Activated T-helper 2 cell treated with anti-CD3 and anti-CD28 coated beads, Interferon-gamma antibody, Interleukin-2, Interleukin-4, amounts not matched to agents 10 μg/mL and 5 μg/mL and 100 μg/mL, durations not matched to agents 14 hours and 24 hours and 36 hours (primary cell): ENCODE results near the gene ESR1. TPM values are rescaled to one million over a fixed set of nuclear protein-coding genes. Genes with fewer than 3 reads are reported as not detected.
"Not testable (repeated sequence)": the region's sequence is repeated elsewhere in the genome, so short reads cannot be mapped to it uniquely, and the experiment has no call there.

Experiments used
- DNase-seq: peaks from one replicate; pipeline ENCODE4 v3.0.0; 2021; ENCODE audit warnings: low spot score
- H3K27ac Mint-ChIP-seq: one replicate; pipeline ENCODE4 v1.8.0; 2021; ENCODE audit warnings: mixed read lengths
- H3K27me3 Mint-ChIP-seq: one replicate; pipeline ENCODE4 v1.8.0; 2021; ENCODE audit warnings: low read depth, mixed read lengths
- H3K36me3 Mint-ChIP-seq: one replicate; pipeline ENCODE4 v1.8.0; 2021; ENCODE audit warnings: low read depth, mixed read lengths
- H3K4me1 Mint-ChIP-seq: one replicate; pipeline ENCODE4 v1.8.0; 2021; ENCODE audit warnings: low read depth, mixed read lengths
- H3K4me3 Mint-ChIP-seq: one replicate; pipeline ENCODE4 v1.8.0; 2021; ENCODE audit warnings: low read depth, mild to moderate bottlenecking, moderate library complexity, mixed read lengths
- H3K9me3 Mint-ChIP-seq: one replicate; pipeline ENCODE4 v1.8.0; 2021; ENCODE audit warnings: mixed read lengths
- intact Hi-C: fragments of 100-400 bp; cut with micrococcal nuclease; formaldehyde crosslinking; loops from one replicate; pipeline ENCODE4 v1.15.1; 2023
- total RNA-seq: library from RNA; stranded (reverse); gene quantifications from 2 replicates; pipeline ENCODE4 v1.2.3, GENCODE V29; 2022

ESR1 gene
- total RNA-seq, 1 donor from 2014 or later: not detected

DNA sequence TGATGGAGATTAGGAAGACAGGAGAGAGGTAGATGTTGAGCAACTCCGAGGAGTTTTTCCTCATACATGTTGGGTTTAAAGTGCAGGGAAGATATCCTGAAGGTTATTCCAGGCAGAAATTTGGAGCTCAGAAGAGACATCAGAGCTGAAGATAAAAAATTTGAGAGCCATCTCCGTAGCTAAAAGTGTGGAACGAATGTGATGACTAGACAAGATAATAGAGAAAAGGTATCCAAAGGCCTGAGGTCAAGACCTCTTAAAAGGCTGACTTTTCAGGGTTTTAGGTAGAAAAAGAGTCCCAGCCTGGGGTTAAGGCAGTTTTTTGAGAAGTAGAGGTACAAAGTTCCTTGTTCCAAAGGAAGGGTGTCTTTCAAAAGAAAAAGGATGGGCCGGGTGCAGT, 214.8 kb downstream of the ESR1 start:
- Mint-ChIP-seq H3K4me1 (peaks cover 2% of the 10 kb centered on the region), H3K27me3 (no peaks in the 10 kb centered on the region), H3K9me3 (no peaks in the 10 kb centered on the region), H3K4me3 (no peak overlapping the region), H3K27ac (no peak overlapping the region), H3K36me3 (no peaks in the 10 kb centered on the region)
- intact Hi-C loops: no loop called here
- no peak for DNase-seq

DNA sequence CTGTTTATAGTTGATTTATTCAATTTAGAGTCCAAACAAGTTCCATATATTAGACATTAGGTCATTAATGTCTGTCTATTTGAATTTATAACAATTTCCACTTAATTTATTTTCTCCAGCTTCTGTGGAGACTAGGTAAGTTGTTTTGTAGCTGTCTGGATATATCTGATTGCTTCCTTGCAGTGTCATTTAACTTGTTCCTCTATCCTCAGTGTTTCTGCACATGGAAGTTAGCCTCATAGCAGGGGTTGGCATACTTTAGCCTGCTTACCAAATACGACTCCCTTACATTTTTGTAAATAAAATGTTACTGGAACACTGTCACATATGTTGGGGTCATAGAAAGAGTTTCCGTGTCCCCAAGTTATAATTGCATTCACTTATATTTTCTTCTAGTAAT, 216.1 kb downstream of the ESR1 start:
- no peaks in the 10 kb centered on the region for H3K27me3 Mint-ChIP-seq
- no peaks in the 10 kb centered on the region for H3K36me3 Mint-ChIP-seq
- intact Hi-C loops: no loop called here
- H3K27ac Mint-ChIP-seq: no peak overlapping the region
- H3K9me3 Mint-ChIP-seq: no peaks in the 10 kb centered on the region
- no peak for DNase-seq
- H3K4me3 Mint-ChIP-seq: no peak overlapping the region
- H3K4me1 Mint-ChIP-seq: peaks cover 2% of the 10 kb centered on the region

DNA sequence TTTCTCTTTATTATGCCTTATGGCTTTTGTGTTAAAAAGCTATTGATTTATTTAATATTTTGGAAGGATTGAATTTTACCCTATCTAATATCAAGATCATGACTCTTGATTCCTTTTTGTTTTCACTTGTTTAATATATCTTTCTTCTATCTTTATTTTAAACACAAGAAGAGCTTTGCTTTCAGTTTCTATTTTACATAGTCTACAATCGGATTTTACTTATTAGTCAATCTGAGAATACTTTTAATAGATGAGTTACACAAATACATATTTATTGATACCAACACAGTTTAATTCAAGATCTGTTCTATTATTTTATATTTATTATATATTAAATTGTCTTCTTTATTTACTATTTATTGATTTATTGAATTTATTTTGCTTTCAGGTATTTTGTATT, 218.8 kb downstream of the ESR1 start:
- no peak overlapping the region for H3K27ac Mint-ChIP-seq
- no peak for DNase-seq
- H3K4me3 Mint-ChIP-seq: no peak overlapping the region

GRCh38 chr6:152026744-152027143, 219.3 kb downstream of the ESR1 start:
- intact Hi-C loops, H3K36me3 Mint-ChIP-seq, H3K4me3 Mint-ChIP-seq, H3K27ac Mint-ChIP-seq, H3K27me3 Mint-ChIP-seq, DNase-seq, H3K4me1 Mint-ChIP-seq, H3K9me3 Mint-ChIP-seq: not testable (repeated sequence)

More for the DNA sequence above, 218.8 kb downstream of the ESR1 start:
- no peaks in the 10 kb centered on the region for H3K36me3 Mint-ChIP-seq
- H3K9me3 Mint-ChIP-seq: no peaks in the 10 kb centered on the region
- peaks cover 2% of the 10 kb centered on the region for H3K4me1 Mint-ChIP-seq
- H3K27me3 Mint-ChIP-seq: no peaks in the 10 kb centered on the region
- intact Hi-C loops: no loop called here

- H3K9me3 Mint-ChIP-seq, H3K36me3 Mint-ChIP-seq, intact Hi-C loops, DNase-seq, H3K4me1 Mint-ChIP-seq, H3K4me3 Mint-ChIP-seq, H3K27me3 Mint-ChIP-seq, H3K27ac Mint-ChIP-seq: not testable (repeated sequence)
These were observed 226.3 kb downstream of the ESR1 start for GRCh38 chr6:152033765-152034164.

- Mint-ChIP-seq H3K27me3 (no peaks in the 10 kb centered on the region), H3K4me1 (no peaks in the 10 kb centered on the region), H3K27ac (no peak overlapping the region), H3K36me3 (no peaks in the 10 kb centered on the region), H3K4me3 (no peak overlapping the region), H3K9me3 (peaks cover 8% of the 10 kb centered on the region)
- intact Hi-C loops: no loop called here
- no peak for DNase-seq
These were observed 227.1 kb downstream of the ESR1 start for GRCh38 chr6:152034631-152035030.

DNA sequence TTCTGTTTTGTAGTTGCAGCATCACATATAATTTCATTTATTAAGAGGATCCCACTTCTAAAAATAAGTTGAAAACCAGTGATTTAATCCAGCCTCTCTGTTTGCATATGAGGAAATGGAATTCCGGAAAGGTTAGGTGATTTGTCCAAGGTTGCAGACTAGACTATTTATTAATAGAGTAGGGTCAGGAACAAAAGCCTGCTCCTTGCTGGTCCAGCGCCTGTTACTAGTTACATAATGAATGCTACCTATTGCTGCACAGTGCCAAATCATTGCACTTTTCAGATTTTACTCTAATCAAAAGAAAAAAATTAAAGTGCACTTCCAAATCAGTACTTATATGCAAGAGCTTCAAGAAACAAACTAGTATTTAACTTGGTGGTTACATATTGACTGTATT, 238.6 kb downstream of the ESR1 start:
- Mint-ChIP-seq H3K36me3 (no peaks in the 10 kb centered on the region), H3K27ac (no peak overlapping the region), H3K4me1 (no peaks in the 10 kb centered on the region), H3K27me3 (no peaks in the 10 kb centered on the region), H3K9me3 (no peaks in the 10 kb centered on the region), H3K4me3 (no peak overlapping the region)
- intact Hi-C loops: no loop called here
- no peak for DNase-seq

DNA sequence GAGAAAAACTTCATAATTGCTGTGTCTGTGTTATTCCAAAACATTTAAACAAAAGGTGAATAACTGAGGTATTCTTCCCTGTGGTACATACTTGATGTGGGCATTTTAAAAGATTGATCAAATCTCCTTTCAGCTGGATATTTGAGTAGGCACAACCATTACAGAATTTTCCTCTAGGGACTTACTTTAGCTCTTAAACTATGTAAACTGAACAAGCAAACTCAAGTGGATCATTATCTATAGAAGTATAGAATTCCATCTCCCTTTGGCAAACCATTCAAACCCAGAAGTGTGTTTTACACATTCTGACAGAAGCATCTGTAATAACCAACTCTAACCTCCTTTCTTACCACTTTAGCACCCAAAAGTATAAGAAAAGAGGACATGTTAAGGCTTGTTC, 241.4 kb downstream of the ESR1 start:
- H3K4me1 Mint-ChIP-seq: no peaks in the 10 kb centered on the region
- no peaks in the 10 kb centered on the region for H3K9me3 Mint-ChIP-seq
- no peaks in the 10 kb centered on the region for H3K36me3 Mint-ChIP-seq
- no peak for DNase-seq
- no peak overlapping the region for H3K4me3 Mint-ChIP-seq
- intact Hi-C loops: no loop called here
- H3K27me3 Mint-ChIP-seq: no peaks in the 10 kb centered on the region
- H3K27ac Mint-ChIP-seq: no peak overlapping the region

DNA sequence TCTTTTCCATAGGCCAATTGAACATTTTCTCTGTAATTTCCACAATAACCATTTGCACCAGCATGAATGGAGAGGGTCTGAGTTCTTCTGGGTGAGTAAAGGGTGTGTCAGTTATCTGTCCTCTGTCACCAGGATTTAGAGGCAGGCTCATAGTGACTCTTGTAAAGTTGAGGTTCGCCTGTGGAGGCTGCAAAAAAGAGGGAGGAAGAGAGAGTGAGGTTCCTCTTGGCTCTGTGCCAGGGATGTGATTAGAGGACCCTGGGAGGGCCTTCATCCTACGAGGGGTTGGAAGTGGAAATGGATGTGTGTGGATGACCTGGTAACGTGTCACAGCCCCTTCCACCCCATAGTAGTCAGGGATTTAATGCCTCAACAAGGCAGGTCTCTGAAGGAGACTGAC, 242.0 kb downstream of the ESR1 start:
- Mint-ChIP-seq H3K27me3 (no peaks in the 10 kb centered on the region), H3K4me3 (no peak overlapping the region), H3K4me1 (no peaks in the 10 kb centered on the region), H3K9me3 (no peaks in the 10 kb centered on the region), H3K36me3 (no peaks in the 10 kb centered on the region), H3K27ac (no peak overlapping the region)
- intact Hi-C loops: no loop called here
- no peak for DNase-seq

GRCh38 chr6:152050451-152051195, 243.1 kb downstream of the ESR1 start:
- Mint-ChIP-seq H3K4me1 (no peaks in the 10 kb centered on the region), H3K9me3 (no peaks in the 10 kb centered on the region), H3K27me3 (no peaks in the 10 kb centered on the region), H3K36me3 (no peaks in the 10 kb centered on the region), H3K27ac (no peak overlapping the region), H3K4me3 (no peak overlapping the region)
- no peak for DNase-seq
- intact Hi-C loops: no loop called here

GRCh38 chr6:152052061-152052460, 244.6 kb downstream of the ESR1 start:
- Mint-ChIP-seq H3K27ac (no peak overlapping the region), H3K4me3 (no peak overlapping the region), H3K27me3 (no peaks in the 10 kb centered on the region), H3K9me3 (no peaks in the 10 kb centered on the region), H3K36me3 (no peaks in the 10 kb centered on the region), H3K4me1 (no peaks in the 10 kb centered on the region)
- no peak for DNase-seq
- intact Hi-C loops: no loop called here

DNA sequence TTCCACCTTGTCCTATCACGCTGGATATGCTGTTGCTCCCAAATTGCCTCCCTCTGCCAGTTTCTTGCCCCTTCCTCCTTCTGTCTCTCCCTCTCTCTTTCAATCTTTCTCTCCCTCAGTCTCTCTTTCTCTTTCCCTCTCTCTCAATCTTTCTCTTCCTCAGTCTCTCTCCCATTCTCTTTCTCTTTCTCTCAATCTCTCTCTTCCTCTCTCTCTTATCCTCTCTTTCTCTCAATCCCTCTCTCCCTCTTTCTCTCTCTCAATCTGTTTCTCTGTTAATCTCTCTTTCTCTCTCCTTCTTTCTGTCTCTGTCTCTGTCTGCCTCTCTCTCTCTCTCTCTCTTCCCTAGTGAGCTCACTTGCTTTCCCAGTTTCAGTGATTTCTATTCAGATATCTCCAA, 245.8 kb downstream of the ESR1 start:
- H3K36me3 Mint-ChIP-seq: no peaks in the 10 kb centered on the region
- no peaks in the 10 kb centered on the region for H3K27me3 Mint-ChIP-seq
- H3K27ac Mint-ChIP-seq: no peak overlapping the region
- no peaks in the 10 kb centered on the region for H3K9me3 Mint-ChIP-seq
- H3K4me3 Mint-ChIP-seq: no peak overlapping the region
- no peak for DNase-seq
- H3K4me1 Mint-ChIP-seq: no peaks in the 10 kb centered on the region
- intact Hi-C loops: no loop called here

DNA sequence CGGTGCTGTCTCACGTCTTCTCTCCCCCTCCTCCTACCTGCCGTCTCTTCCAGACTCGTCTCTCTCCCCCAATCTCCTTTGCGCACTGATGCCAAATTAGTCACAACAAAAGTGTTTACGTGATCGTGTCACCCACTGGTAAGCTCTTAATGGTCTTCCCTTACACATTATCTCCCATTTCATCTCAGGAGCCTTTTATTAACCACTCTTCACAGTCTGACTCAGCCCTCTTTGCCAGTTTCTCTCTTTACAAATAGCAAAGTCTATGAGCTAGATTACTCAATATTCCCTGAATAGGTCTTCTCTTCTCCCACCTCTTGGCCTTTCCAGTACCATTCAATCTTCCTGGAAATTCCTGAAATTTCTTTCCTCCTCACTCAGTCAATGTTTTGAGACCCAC, 247.0 kb downstream of the ESR1 start:
- H3K36me3 Mint-ChIP-seq: no peaks in the 10 kb centered on the region
- intact Hi-C loops: no loop called here
- no peaks in the 10 kb centered on the region for H3K4me1 Mint-ChIP-seq
- H3K27ac Mint-ChIP-seq: no peak overlapping the region
- no peak for DNase-seq
- H3K27me3 Mint-ChIP-seq: no peaks in the 10 kb centered on the region
- no peaks in the 10 kb centered on the region for H3K9me3 Mint-ChIP-seq
- H3K4me3 Mint-ChIP-seq: no peak overlapping the region

- no peak for DNase-seq
- Mint-ChIP-seq H3K27me3 (peaks cover 6% of the 10 kb centered on the region), H3K4me3 (no peak overlapping the region), H3K9me3 (no peaks in the 10 kb centered on the region), H3K27ac (no peak overlapping the region), H3K4me1 (no peaks in the 10 kb centered on the region), H3K36me3 (no peaks in the 10 kb centered on the region)
- intact Hi-C loops: no loop called here
These were observed 248.0 kb downstream of the ESR1 start for GRCh38 chr6:152055517-152055916.
